ENCODE results near the gene CFD. TPM values are rescaled to one million over a fixed set of nuclear protein-coding genes. Genes with fewer than 3 reads are reported as not detected.
"Not testable (repeated sequence)": the region's sequence is repeated elsewhere in the genome, so short reads cannot be mapped to it uniquely, and the experiment has no call there.

The CFD gene
- total RNA-seq, 1 donor from 2014 or later, result 1,680 TPM

GRCh38 chr19:875265-875879 is 15.9 kb downstream of the CFD start:
- H3K27me3 ChIP-seq, result no peaks in the 10 kb centered on the region
- no peaks in the 10 kb centered on the region for H3K9me3 ChIP-seq
- H3K4me1 ChIP-seq, result no peaks in the 10 kb centered on the region
- no peak for DNase-seq (ENCODE audit: low spot score in 2 of 2)
- no peak overlapping the region for H3K4me3 ChIP-seq
- TF ChIP-seq CTCF (IDR thresholded peaks at IDR 0.05), result no peak
- H3K36me3 ChIP-seq, result peaks cover 64 to 77% of the 10 kb centered on the region in 2 donors
- intact Hi-C loops (cut with DNase I), result no loop called here
- H3K27ac ChIP-seq, result no peak overlapping the region

GRCh38 chr19:876089-876488 is 16.6 kb downstream of the CFD start:
- no peaks in the 10 kb centered on the region for H3K9me3 ChIP-seq
- TF ChIP-seq CTCF (IDR thresholded peaks at IDR 0.05), result no peak
- peaks cover 70 to 77% of the 10 kb centered on the region in 2 donors for H3K36me3 ChIP-seq
- no peak for DNase-seq (ENCODE audit: low spot score in 2 of 2)
- H3K27ac ChIP-seq, result no peak overlapping the region
- no peaks in the 10 kb centered on the region for H3K27me3 ChIP-seq
- intact Hi-C loops (cut with DNase I), result no loop called here
- H3K4me3 ChIP-seq, result no peak overlapping the region
- H3K4me1 ChIP-seq, result no peaks in the 10 kb centered on the region

DNA sequence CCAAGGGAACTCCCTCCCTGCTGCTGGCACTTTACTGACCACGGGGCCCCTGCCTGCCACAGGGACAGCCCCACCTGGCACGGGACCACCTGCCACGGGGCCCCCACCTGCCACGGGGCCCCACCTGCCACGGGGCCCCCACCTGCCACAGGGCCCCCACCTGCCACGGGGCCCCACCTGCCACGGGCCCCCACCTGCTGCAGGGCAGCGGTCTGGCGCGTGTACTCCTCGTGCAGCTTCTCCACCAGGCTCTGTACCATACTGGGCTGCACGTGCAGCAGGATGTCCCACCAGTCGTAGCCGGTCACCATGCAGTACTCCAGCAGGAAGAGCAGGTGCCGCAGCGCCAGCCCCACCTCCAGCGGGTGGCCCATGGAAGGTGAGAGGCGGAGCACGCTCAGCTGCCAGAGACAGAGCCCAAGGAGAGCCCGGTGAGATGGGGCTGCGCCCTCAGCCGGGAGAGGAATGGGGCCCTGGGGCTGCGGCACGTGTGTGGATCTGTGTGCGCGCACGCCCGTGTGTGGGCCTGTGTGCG is 17.4 kb downstream of the CFD start:
- Histone ChIP-seq H3K27me3 (no peaks in the 10 kb centered on the region), H3K36me3 (peaks cover 70 to 81% of the 10 kb centered on the region in 2 donors), H3K4me3 (no peak overlapping the region), H3K27ac (no peak overlapping the region), H3K9me3 (no peaks in the 10 kb centered on the region), H3K4me1 (no peaks in the 10 kb centered on the region)
- TF ChIP-seq CTCF (IDR thresholded peaks at IDR 0.05), result no peak
- intact Hi-C loops (cut with DNase I), result no loop called here
- no peak for DNase-seq (ENCODE audit: low spot score in 2 of 2)

- H3K9me3 ChIP-seq; DNase-seq (ENCODE audit: low spot score in 2 of 2); H3K27me3 ChIP-seq; intact Hi-C loops (cut with DNase I); H3K4me1 ChIP-seq; H3K27ac ChIP-seq; H3K4me3 ChIP-seq: not testable (repeated sequence)
- peaks cover 71 to 86% of the 10 kb centered on the region in 2 donors for H3K36me3 ChIP-seq
These were observed 18.7 kb downstream of the CFD start for GRCh38 chr19:877992-878660.

DNA sequence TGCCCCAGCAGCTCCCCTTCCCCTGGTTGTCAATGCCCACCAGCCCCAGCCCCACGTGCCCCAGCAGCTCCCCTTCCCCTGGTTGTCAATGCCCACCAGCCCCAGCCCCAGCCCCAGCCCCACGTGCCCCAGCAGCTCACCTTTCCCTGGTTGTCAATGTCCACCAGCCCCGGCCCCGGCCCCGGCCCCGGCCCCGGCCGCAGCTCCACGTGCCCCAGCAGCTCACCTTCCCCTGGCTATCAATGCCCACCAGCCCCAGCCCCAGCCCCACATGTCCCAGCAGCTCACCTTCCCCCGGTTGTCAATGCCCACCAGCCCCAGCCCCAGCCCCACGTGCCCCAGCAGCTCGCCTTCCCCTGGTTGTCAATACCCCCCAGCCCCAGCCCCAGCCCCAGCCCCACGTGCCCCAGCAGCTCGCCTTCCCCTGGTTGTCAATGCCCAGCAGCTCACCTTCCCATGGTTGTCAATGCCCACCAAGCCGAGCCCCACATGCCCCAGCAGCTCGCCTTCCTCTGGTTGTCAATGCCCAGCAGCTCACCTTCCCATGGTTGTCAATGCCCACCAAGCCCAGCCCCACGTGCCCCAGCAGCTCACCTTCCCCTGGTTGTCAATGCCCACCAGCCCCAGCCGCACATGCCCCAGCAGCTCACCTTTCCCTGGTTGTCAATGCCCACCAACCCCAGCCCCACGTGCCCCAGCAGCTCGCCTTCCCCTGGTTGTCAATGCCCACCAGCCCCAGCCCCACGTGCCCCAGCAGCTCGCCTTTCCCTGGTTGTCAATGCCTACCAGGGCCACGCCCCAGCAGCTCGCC is 19.5 kb downstream of the CFD start:
- DNase-seq (ENCODE audit: low spot score in 2 of 2); H3K4me3 ChIP-seq; H3K27me3 ChIP-seq; H3K4me1 ChIP-seq; H3K27ac ChIP-seq; H3K9me3 ChIP-seq; intact Hi-C loops (cut with DNase I): not testable (repeated sequence)
- peaks cover 64 to 86% of the 10 kb centered on the region in 2 donors for H3K36me3 ChIP-seq

DNA sequence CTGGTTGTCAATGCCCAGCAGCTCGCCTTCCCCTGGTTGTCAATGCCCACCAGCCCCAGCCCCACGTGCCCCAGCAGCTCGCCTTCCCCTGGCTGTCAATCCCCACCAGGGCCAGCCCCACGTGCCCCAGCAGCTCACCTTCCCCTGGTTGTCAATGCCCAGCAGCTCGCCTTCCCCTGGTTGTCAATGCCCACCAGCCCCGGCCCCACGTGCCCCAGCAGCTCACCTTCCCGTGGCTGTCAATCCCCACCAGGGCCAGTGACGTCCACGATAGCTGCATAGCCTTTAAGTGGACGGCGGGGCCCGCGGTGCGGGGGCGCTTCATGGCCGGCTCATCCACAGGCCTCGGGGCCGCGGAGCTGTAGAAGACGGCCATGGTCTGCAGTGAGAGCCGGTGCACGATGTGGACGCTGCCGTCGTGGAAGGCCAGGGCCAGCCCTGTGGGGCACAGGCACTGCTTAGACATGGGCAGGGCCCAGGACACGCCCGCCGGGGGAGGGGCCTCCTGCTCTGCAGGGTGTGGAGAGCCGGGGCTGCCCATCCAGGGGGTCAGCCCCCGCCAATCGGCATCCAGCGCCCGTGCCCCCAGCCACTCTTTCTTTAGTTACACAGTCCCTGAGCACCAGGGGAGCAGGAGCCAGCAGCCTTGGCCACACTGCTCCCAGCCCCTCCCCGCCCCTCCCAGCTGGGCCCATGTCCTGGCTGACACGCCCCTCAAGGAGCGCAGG is 20.4 kb downstream of the CFD start:
- H3K27me3 ChIP-seq, result no peaks in the 10 kb centered on the region
- no peak for TF ChIP-seq CTCF (IDR thresholded peaks at IDR 0.05)
- no peaks in the 10 kb centered on the region for H3K9me3 ChIP-seq
- H3K4me1 ChIP-seq, result no peaks in the 10 kb centered on the region
- no peak overlapping the region for H3K4me3 ChIP-seq
- no peak overlapping the region for H3K27ac ChIP-seq
- peaks cover 65 to 86% of the 10 kb centered on the region in 2 donors for H3K36me3 ChIP-seq
- intact Hi-C loops (cut with DNase I), result no loop called here
- DNase-seq (ENCODE audit: low spot score in 2 of 2), result no peak
